WTC11 (cell line): Measurements from ENCODE around the gene KIFBP.
"Not testable (repeated sequence)": the region's sequence is repeated elsewhere in the genome, so short reads cannot be mapped to it uniquely, and the experiment has no call there.

Experiments used
- ATF2 ChIP-seq: sonication (generic); formaldehyde crosslinking; IDR thresholded peaks from 2 replicates; pipeline ENCODE4 v1.8.1; 2022; ENCODE audit warnings: low read depth, missing genetic modification reagents, borderline replicate concordance
- CTCF ChIP-seq: fragments of 200-600 bp; IDR thresholded peaks from 2 replicates; pipeline ENCODE4 v1.8.0; 2022; ENCODE audit warnings: antibody characterized with exemption
- ELF4 ChIP-seq: sonication (generic); formaldehyde crosslinking; IDR thresholded peaks from 2 replicates; pipeline ENCODE4 v1.8.1; 2022; ENCODE audit warnings: low read depth, mild to moderate bottlenecking, moderate library complexity, missing genetic modification reagents
- ESRRA ChIP-seq: sonication (generic); formaldehyde crosslinking; IDR thresholded peaks from 2 replicates; pipeline ENCODE4 v1.8.1; 2022; ENCODE audit warnings: mild to moderate bottlenecking, missing genetic modification reagents, borderline replicate concordance
- GRHL2 ChIP-seq: fragments of 250-450 bp; sonication (Bioruptor Pico); IDR thresholded peaks from 2 replicates; pipeline ENCODE4 v1.8.0; 2022; ENCODE audit warnings: mild to moderate bottlenecking, moderate library complexity; ENCODE audit not compliant: insufficient replicate concordance, severe bottlenecking
- JUN ChIP-seq: sonication (generic); formaldehyde crosslinking; IDR thresholded peaks from 2 replicates; pipeline ENCODE4 v1.8.0; 2023; ENCODE audit warnings: mild to moderate bottlenecking, missing genetic modification reagents
- MAX ChIP-seq: sonication (generic); formaldehyde crosslinking; IDR thresholded peaks from 2 replicates; pipeline ENCODE4 v1.8.0; 2022; ENCODE audit warnings: mild to moderate bottlenecking, missing genetic modification reagents
- NFYB ChIP-seq: sonication (generic); formaldehyde crosslinking; conservative IDR thresholded peaks from 2 replicates; pipeline ENCODE4 v1.8.0; 2022; ENCODE audit warnings: low read depth, missing genetic modification reagents
- TF ChIP-seq, protein P1 (sequence below): sonication (generic); formaldehyde crosslinking; IDR thresholded peaks from 2 replicates; pipeline ENCODE4 v1.8.0; 2023; ENCODE audit warnings: missing genetic modification reagents

GRCh38 chr10:68975936-68976473, 12.6 kb upstream of the KIFBP start:
- TF ChIP-seq JUN (CRISPR knock-in tag); CTCF; NFYB (CRISPR knock-in tag); MAX (CRISPR knock-in tag); ELF4 (CRISPR knock-in tag); ATF2 (CRISPR knock-in tag); GRHL2 (CRISPR knock-in tag); ESRRA (CRISPR knock-in tag): not testable (repeated sequence)
- TF ChIP-seq, protein P1, sequence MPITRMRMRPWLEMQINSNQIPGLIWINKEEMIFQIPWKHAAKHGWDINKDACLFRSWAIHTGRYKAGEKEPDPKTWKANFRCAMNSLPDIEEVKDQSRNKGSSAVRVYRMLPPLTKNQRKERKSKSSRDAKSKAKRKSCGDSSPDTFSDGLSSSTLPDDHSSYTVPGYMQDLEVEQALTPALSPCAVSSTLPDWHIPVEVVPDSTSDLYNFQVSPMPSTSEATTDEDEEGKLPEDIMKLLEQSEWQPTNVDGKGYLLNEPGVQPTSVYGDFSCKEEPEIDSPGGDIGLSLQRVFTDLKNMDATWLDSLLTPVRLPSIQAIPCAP (CRISPR knock-in tag): not testable (repeated sequence)
